Islet precursor cell (in vitro differentiated cells): ENCODE measurements around the gene CA6.
"Not testable (repeated sequence)": the region's sequence is repeated elsewhere in the genome, so short reads cannot be mapped to it uniquely, and the experiment has no call there.

Source experiments
- DNase-seq: peaks from one replicate; pipeline ENCODE4 v3.0.0-alpha.2; 2018

CA6 gene

GRCh38 chr1:8976338-8976737 lies 30.7 kb downstream of the CA6 start:
- DNase-seq = no peak

DNA sequence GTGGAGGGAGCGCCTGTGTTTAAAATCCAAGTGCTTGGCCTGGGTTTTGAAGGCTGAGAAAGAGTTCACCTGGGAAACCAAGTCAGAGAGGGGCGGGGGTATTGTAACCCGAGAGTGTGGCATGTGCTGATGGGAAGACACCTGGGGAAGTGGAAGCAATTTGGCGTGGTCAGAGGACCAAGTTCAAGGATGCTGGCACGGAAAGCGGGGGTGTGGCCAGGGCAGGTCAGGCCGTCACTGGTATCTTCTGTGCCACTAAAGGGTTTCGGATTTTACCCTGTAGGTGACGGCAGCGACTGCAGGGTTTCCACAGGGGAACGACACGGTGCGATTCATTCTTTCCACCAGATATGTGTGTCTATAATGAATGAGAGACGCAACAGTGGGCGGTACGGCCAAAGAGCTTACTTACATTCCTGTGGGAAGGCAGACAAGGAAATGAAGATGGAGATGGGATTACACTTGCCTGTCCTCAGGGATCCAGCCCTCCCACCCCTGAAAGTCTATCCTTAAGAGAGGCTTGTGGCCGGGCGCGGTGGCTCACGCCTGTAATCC lies 31.3 kb downstream of the CA6 start:
- DNase-seq = no peak

DNA sequence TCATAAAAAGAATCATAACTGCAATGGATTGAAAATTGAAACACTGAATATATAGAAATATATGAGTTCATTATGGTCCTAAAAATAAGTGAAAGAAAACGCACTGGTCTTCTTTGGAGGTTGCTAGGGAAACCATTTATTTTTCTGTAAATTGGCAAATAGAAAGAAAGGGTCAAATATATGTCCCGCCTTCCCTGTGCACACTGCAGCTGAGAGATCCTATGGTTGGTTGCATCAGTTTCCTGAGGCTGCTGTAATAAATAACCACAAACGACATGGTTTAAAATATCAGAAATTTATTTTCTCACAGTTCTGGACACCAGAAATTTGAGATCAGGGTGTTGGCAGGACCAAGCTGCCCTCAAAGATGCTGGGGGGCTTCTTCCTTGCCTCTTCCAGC lies 35.0 kb downstream of the CA6 start:
- no peak for DNase-seq

DNA sequence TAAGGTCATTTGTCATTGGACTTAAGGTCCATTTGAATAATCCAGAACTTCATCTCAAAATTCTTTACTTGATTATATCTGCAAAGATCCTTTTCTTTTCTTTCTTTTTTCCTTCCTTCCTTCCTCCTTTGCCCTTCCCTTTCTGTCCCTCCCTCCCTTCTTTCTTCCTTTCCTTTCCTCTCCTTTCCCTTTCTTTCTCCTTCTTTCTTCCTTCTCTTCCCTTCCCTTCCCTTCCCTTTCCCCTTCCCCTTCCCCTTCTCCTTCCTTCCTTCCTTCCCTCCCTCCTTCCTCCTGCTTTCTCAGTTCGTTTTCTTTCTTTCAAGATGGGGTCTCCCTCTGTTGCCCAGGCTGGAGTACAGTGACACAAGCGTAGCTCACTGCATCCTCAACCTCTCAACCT lies 35.5 kb downstream of the CA6 start:
- no peak for DNase-seq

DNA sequence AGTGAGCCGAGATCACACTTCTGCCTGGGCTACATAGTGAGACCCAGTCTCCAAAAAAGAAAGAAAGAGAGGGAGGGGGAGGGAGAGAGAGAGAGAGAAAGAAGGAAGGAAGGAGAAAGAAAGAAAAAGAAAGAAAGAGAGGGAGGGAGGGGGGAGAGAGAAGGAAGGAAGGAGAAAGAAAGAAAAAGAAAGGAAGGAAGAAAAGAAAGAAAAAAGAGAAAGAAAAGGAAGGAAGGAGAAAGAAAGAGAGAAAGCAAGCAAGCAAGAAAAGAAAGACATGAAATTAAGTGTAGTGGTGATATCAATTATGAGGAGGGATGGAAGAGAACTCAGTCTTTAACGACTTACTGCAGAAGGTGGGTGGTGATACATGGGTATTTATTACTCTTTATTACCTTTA lies 38.5 kb downstream of the CA6 start:
- DNase-seq = no peak

- DNase-seq = no peak
These were observed 39.3 kb downstream of the CA6 start for GRCh38 chr1:8984990-8985389.

DNA sequence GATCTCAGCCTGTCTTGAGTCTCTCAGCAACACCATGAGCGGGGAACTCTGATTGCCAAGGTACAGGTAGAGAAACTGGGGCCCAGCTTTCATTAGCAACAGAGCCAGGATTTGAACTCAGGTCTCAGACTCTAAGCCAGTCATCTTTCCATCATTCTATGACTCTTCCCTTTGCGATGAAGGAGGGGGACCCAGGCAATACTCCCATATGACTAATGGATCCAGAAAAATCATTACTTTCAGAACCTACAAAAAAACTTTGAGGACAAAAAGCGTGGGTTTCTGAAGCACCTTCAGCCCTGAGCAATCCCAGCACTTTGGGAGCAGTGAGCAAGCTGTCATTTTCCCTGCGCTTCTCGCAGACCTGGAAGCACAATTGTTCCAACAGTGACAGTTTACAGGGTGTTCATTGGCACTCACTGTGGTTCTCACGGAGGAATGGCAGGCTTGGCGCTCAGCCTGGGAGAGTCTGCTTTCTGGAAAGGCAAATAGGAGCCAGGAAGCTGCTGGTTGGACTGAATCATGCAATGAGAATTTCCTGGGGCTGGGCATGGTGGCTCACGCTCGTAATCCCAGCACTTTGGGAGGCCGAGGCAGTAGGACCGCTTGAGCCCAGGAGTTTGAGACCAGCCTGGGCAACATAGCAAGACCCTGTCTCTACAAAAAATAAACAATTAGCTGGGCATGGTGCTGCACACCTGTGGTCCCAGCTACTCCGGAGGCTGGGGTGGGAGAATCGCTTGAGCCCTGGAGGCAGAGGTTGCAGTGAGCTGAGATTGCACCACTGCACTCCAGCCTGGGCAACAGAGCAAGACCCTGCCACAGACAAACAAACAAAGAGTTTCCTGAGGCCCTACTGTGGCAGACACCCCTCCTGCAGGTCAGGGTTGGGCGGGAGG lies 40.5 kb downstream of the CA6 start:
- DNase-seq = peak; percentile 91

- no peak for DNase-seq
These were observed 41.1 kb downstream of the CA6 start for GRCh38 chr1:8986814-8987190.

DNA sequence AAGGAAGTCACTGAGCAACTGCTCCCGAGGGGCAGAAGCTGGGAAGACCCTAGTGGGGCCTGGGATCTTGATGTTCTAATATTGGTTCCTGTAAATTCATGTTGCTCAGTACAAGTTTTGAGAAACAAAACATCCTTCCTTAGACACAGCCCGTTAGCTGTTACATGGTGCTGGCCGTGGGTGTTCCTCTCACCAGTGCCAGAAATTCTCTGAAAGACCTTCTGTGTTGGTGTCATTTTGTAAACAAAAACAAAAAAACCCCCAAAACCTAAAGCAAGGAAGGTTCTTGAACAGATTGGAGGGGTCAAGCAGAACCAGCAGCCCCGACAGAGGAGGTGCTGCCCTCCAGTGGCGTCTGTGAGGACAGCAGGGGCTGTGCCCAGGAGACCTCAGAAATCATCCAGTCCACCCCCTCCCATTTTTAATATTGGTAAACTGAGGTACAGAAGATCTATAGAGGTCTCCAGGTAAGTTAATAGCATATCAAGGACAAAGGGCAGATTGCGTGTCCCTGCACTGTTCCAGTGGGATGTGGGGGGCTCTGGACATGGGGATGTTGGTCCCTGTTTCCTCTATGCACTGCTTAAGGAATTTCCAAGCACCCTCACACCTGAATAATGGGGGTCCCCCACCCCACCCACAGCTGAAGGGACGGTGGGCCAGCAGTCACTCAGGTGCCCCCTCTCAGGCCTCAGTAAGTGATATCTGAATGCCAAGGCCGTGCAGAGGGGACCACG lies 42.4 kb downstream of the CA6 start:
- peak; percentile 70 for DNase-seq

DNA sequence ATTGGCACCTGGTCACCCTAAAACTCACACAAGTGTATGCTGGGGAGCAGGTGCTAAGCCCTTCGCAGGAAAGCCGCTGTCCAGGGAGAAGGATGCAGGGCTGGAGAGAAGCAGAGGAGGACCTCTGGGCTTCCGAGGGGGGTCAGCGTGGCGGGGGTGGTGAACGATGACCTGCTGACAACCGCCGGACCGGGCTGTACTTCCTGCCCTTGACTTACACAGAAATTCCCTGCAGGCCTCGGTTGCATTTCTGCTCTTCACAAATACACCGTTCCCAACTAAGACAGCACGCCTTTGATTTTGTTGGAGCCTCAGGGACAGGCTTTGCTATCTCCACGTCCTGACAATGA lies 42.9 kb downstream of the CA6 start:
- no peak for DNase-seq

DNA sequence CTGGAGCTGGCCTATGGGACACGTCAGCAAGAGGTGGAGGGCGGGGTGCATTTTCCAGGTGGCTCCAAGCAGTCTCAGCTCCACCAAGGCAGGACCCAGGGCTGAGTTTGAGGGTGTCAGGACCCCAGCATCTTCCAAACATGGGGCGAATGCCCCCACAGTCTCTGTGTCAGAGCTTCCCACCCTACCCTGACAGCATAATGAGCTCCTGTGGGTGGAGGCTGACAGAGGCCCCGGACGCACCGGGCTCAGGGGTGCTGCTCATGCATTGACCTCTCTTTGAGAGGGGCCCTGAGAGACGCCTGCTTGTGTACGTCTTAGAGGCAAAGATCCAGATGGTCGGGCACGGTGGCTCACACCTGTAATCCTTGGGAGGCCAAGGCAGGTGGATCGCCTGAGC lies 43.4 kb downstream of the CA6 start:
- DNase-seq = no peak

- peak; percentile 74 for DNase-seq
These were observed 44.2 kb downstream of the CA6 start for GRCh38 chr1:8989821-8990220.

- DNase-seq = no peak
These were observed 47.4 kb downstream of the CA6 start for GRCh38 chr1:8992936-8993687.

GRCh38 chr1:8993962-8994675 lies 48.5 kb downstream of the CA6 start:
- DNase-seq = not testable (repeated sequence)

- DNase-seq = not testable (repeated sequence)
These were observed 56.0 kb downstream of the CA6 start for GRCh38 chr1:9001534-9002214.

- DNase-seq = not testable (repeated sequence)
These were observed 56.5 kb downstream of the CA6 start for GRCh38 chr1:9002215-9002560.

GRCh38 chr1:9004031-9004699 lies 58.5 kb downstream of the CA6 start:
- DNase-seq = no peak

GRCh38 chr1:9004700-9005394 lies 59.2 kb downstream of the CA6 start:
- DNase-seq = peak; percentile 90

DNA sequence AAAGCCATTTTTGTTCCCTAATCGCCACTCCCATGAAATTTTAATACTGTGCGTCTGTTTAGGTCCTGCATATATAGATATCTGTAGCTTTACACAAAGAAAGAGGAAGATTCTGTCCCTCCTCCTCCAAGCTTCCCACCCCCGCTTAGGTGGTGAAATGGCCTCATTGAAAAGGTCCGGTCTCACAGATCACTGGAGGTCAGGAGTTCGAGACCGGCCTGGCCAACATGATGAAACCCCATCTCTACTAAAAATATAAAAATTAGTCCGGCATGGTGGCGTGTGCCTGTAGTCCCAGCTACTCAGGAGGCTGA lies 59.7 kb downstream of the CA6 start:
- DNase-seq = no peak

DNA sequence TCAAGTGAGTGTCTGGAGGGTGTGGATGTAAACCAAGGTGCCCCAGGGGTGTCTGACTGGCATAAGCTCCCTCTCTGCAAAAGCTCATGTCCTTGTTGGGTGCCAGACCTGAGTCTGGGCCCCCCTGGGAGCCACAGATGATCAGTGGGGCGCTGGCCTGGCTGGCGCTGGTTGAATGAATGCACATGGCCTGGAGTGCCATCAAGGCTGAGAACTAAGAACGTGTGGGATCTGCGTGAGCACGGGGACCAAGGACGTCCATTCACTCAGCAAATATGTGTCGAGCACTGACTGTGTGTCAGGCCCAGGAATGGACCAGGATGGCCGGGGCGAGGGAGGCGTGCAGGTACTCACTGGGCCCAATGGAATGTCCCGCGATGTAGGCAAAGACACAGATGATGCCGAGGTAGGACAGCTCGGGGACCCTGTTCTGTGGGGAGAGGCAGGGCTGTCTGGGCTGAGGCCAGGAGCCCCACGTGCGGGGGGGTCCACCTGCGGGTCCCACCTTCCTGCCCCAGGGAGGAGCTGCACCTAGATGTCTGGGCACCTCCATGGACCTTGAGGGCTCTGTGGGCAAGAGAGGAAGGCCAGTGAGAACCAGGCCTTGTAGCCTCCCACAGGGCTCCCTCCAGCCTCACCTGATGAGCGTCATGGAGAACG lies 61.4 kb downstream of the CA6 start:
- no peak for DNase-seq

GRCh38 chr1:9008236-9008635 lies 62.6 kb downstream of the CA6 start:
- no peak for DNase-seq
